Ovary (tissue), 3 donors: ENCODE results near the gene NELL1.

Experiments used
- EP300 ChIP-seq: sonication (generic); formaldehyde crosslinking; IDR thresholded peaks from one replicate; pipeline ENCODE4 v1.6.1; 2017; ENCODE audit warnings: antibody characterized with exemption
- POLR2A ChIP-seq: fragments of 450-650 bp; IDR thresholded peaks from one replicate; pipeline ENCODE4 v1.6.1; 2017; ENCODE audit warnings: antibody characterized with exemption, mild to moderate bottlenecking, moderate library complexity
- TF ChIP-seq, protein P1 (sequence below), 3 donors: fragments of 450-650 bp in 2 of 3; fragments of 200-600 bp in 1 of 3; IDR thresholded peaks; one replicate each; pipeline versions ENCODE4 v1.5.1 to v1.8.0; 2016 to 2022; ENCODE audit warnings: antibody characterized with exemption in 3 of 3, mild to moderate bottlenecking in 1 of 3
- donor health status: DM: no; HTN: no; CAD: no.

DNA sequence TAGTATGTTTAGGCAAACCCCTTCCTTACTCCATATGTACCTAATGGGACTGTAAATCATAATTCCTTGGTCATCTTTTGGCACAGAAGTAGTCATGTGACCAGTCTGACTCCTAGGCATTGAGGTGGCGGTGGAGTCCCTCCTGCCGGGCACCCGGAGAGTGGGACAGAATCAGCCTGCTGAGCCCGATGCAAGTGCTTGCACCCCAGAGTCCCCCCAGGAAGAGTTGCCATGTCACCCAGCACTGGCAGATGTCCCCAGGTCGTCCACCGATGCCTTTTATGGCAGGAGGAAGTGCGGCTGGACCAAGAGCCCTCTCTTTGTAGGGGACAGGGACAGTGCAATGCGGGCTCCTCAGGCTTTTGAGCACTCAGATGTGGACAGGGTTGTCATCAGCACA, 500.3 kb downstream of the NELL1 start:
- TF ChIP-seq, protein P1, sequence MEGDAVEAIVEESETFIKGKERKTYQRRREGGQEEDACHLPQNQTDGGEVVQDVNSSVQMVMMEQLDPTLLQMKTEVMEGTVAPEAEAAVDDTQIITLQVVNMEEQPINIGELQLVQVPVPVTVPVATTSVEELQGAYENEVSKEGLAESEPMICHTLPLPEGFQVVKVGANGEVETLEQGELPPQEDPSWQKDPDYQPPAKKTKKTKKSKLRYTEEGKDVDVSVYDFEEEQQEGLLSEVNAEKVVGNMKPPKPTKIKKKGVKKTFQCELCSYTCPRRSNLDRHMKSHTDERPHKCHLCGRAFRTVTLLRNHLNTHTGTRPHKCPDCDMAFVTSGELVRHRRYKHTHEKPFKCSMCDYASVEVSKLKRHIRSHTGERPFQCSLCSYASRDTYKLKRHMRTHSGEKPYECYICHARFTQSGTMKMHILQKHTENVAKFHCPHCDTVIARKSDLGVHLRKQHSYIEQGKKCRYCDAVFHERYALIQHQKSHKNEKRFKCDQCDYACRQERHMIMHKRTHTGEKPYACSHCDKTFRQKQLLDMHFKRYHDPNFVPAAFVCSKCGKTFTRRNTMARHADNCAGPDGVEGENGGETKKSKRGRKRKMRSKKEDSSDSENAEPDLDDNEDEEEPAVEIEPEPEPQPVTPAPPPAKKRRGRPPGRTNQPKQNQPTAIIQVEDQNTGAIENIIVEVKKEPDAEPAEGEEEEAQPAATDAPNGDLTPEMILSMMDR (IDR thresholded peaks at IDR 0.05), result no peak
- no peak for TF ChIP-seq POLR2A
- no peak for TF ChIP-seq EP300
